K562 (cell line): ENCODE measurements around the gene ZMYM2. TPM values are rescaled to one million over a fixed set of nuclear protein-coding genes. Genes with fewer than 3 reads are reported as not detected.
A peak's percentile ranks its signal among the peaks of the same experiment; 100 is the strongest.

Source experiments
- FOXA3 ChIP-seq, 2 experiments: fragments of 450-650 bp in 1 of 2; sonication (generic) in 1 of 2; formaldehyde crosslinking; IDR thresholded peaks in 1 of 2; conservative IDR thresholded peaks in 1 of 2; 2 replicates each; pipeline versions ENCODE4 v1.4.0 to v1.8.0; 2020 to 2022; ENCODE audit warnings: mild to moderate bottlenecking in 2 of 2, missing genetic modification reagents in 1 of 2
- HDAC6 ChIP-seq: IDR thresholded peaks from 2 replicates; pipeline ENCODE4 v1.6.1; 2012; ENCODE audit warnings: low read depth, mild to moderate bottlenecking, control low read depth, inconsistent platforms, low read length, moderate library complexity
- POLR2H ChIP-seq: IDR thresholded peaks from 2 replicates; pipeline ENCODE4 v1.6.1; 2016; ENCODE audit warnings: missing genetic modification characterization, low read depth, mild to moderate bottlenecking, control low read depth, missing compliant biosample characterization, moderate library complexity
- SMARCA5 ChIP-seq: fragments of 450-650 bp; IDR thresholded peaks from 2 replicates; pipeline ENCODE4 v1.6.1; 2016
- ZNF584 ChIP-seq: fragments of 200-800 bp; sonication (Bioruptor generic); IDR thresholded peaks from 2 replicates; pipeline ENCODE4 v1.6.1; 2016; ENCODE audit warnings: low read depth, mild to moderate bottlenecking, missing genetic modification characterization, missing compliant biosample characterization
- polyA plus RNA-seq, 8 experiments: library from polyadenylated mRNA; depleted of rRNA in 4 of 8; stranded (reverse) in 5 of 8; unstranded in 3 of 8; fragments of >200 nt; fragmentation: Nextera tagmentation in 2 of 8; fragmentation: Illumina TruSeq in 1 of 8; extraction: Ambion mirVana in 2 of 8; extraction: Trizol in 1 of 8; gene quantifications; 2 replicates each; pipeline versions ENCODE4 v1.2.1 to v1.2.3, GENCODE V29; 2011 to 2014; ENCODE audit warnings: inconsistent platforms in 1 of 8, missing spikeins in 1 of 8
- total RNA-seq, 7 experiments: library from RNA; depleted of rRNA in 6 of 7; stranded (reverse); fragments of >200 nt in 6 of 7; fragmentation: Illumina TruSeq in 2 of 7; extraction: Trizol in 2 of 7; gene quantifications; 2 replicates each; pipeline versions ENCODE4 v1.2.1 to v1.2.3, GENCODE V29; 2011 to 2021; ENCODE audit warnings: low replicate concordance in 1 of 7
- TF ChIP-seq, protein P1 (sequence below): fragments of 250-450 bp; sonication (Bioruptor Pico); IDR thresholded peaks from 2 replicates; pipeline ENCODE4 v1.6.1; 2021; ENCODE audit warnings: mild to moderate bottlenecking
- TF ChIP-seq, protein P2 (sequence below): fragments of 200-600 bp; sonication (generic); IDR thresholded peaks from one replicate; pipeline ENCODE4 v1.6.1; 2012; ENCODE audit warnings: mild to moderate bottlenecking, low read depth, low read length, inconsistent platforms
- TF ChIP-seq, protein P3 (sequence below): fragments of 450-650 bp; IDR thresholded peaks from 2 replicates; pipeline ENCODE4 v1.6.1; 2016; ENCODE audit warnings: low read depth

The ZMYM2 gene
- total and polyA plus RNA-seq, 9 of the 15 experiments (the other 6 are each of a cell fraction or from before 2014, with no cell fraction given): 5.0 to 48.8 (median 26.8) TPM

DNA sequence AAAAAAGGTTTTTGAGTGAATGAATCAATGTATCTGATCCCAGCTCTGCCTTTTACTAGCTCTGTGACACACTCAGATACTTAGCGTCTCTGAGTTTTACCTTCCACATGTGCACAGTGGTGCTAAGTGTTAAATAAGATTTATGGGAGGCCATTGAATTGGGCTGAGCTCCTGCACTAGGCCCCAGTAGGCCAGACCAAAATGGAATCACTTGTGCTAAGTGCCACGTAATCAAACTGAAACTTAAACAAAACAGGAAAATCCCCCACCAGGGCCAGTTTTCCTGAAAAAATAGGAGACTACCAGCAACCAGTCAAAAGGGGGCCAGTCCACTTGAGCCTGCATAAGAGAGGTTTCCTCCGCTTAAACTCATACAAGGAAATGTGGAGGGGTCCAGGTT lies 161.4 kb downstream of the ZMYM2 start (continued):
- TF ChIP-seq, protein P1, sequence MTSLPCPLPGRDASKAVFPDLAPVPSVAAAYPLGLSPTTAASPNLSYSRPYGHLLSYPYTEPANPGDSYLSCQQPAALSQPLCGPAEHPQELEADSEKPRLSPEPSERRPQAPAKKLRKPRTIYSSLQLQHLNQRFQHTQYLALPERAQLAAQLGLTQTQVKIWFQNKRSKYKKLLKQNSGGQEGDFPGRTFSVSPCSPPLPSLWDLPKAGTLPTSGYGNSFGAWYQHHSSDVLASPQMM (CRISPR knock-in tag): no peak
- TF ChIP-seq HDAC6 (no peak), POLR2H (tag) (no peak), SMARCA5 (no peak), ZNF584 (peak; percentile 59; the same call in 1 of the 2 replicates), FOXA3 (CRISPR knock-in tag; conservative IDR thresholded peaks at IDR 0.05 in 1 of 2, IDR thresholded peaks at IDR 0.05 in 1 of 2) (no peak)
- TF ChIP-seq, protein P2, sequence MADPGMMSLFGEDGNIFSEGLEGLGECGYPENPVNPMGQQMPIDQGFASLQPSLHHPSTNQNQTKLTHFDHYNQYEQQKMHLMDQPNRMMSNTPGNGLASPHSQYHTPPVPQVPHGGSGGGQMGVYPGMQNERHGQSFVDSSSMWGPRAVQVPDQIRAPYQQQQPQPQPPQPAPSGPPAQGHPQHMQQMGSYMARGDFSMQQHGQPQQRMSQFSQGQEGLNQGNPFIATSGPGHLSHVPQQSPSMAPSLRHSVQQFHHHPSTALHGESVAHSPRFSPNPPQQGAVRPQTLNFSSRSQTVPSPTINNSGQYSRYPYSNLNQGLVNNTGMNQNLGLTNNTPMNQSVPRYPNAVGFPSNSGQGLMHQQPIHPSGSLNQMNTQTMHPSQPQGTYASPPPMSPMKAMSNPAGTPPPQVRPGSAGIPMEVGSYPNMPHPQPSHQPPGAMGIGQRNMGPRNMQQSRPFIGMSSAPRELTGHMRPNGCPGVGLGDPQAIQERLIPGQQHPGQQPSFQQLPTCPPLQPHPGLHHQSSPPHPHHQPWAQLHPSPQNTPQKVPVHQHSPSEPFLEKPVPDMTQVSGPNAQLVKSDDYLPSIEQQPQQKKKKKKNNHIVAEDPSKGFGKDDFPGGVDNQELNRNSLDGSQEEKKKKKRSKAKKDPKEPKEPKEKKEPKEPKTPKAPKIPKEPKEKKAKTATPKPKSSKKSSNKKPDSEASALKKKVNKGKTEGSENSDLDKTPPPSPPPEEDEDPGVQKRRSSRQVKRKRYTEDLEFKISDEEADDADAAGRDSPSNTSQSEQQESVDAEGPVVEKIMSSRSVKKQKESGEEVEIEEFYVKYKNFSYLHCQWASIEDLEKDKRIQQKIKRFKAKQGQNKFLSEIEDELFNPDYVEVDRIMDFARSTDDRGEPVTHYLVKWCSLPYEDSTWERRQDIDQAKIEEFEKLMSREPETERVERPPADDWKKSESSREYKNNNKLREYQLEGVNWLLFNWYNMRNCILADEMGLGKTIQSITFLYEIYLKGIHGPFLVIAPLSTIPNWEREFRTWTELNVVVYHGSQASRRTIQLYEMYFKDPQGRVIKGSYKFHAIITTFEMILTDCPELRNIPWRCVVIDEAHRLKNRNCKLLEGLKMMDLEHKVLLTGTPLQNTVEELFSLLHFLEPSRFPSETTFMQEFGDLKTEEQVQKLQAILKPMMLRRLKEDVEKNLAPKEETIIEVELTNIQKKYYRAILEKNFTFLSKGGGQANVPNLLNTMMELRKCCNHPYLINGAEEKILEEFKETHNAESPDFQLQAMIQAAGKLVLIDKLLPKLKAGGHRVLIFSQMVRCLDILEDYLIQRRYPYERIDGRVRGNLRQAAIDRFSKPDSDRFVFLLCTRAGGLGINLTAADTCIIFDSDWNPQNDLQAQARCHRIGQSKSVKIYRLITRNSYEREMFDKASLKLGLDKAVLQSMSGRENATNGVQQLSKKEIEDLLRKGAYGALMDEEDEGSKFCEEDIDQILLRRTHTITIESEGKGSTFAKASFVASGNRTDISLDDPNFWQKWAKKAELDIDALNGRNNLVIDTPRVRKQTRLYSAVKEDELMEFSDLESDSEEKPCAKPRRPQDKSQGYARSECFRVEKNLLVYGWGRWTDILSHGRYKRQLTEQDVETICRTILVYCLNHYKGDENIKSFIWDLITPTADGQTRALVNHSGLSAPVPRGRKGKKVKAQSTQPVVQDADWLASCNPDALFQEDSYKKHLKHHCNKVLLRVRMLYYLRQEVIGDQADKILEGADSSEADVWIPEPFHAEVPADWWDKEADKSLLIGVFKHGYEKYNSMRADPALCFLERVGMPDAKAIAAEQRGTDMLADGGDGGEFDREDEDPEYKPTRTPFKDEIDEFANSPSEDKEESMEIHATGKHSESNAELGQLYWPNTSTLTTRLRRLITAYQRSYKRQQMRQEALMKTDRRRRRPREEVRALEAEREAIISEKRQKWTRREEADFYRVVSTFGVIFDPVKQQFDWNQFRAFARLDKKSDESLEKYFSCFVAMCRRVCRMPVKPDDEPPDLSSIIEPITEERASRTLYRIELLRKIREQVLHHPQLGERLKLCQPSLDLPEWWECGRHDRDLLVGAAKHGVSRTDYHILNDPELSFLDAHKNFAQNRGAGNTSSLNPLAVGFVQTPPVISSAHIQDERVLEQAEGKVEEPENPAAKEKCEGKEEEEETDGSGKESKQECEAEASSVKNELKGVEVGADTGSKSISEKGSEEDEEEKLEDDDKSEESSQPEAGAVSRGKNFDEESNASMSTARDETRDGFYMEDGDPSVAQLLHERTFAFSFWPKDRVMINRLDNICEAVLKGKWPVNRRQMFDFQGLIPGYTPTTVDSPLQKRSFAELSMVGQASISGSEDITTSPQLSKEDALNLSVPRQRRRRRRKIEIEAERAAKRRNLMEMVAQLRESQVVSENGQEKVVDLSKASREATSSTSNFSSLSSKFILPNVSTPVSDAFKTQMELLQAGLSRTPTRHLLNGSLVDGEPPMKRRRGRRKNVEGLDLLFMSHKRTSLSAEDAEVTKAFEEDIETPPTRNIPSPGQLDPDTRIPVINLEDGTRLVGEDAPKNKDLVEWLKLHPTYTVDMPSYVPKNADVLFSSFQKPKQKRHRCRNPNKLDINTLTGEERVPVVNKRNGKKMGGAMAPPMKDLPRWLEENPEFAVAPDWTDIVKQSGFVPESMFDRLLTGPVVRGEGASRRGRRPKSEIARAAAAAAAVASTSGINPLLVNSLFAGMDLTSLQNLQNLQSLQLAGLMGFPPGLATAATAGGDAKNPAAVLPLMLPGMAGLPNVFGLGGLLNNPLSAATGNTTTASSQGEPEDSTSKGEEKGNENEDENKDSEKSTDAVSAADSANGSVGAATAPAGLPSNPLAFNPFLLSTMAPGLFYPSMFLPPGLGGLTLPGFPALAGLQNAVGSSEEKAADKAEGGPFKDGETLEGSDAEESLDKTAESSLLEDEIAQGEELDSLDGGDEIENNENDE: no peak
- TF ChIP-seq, protein P3, sequence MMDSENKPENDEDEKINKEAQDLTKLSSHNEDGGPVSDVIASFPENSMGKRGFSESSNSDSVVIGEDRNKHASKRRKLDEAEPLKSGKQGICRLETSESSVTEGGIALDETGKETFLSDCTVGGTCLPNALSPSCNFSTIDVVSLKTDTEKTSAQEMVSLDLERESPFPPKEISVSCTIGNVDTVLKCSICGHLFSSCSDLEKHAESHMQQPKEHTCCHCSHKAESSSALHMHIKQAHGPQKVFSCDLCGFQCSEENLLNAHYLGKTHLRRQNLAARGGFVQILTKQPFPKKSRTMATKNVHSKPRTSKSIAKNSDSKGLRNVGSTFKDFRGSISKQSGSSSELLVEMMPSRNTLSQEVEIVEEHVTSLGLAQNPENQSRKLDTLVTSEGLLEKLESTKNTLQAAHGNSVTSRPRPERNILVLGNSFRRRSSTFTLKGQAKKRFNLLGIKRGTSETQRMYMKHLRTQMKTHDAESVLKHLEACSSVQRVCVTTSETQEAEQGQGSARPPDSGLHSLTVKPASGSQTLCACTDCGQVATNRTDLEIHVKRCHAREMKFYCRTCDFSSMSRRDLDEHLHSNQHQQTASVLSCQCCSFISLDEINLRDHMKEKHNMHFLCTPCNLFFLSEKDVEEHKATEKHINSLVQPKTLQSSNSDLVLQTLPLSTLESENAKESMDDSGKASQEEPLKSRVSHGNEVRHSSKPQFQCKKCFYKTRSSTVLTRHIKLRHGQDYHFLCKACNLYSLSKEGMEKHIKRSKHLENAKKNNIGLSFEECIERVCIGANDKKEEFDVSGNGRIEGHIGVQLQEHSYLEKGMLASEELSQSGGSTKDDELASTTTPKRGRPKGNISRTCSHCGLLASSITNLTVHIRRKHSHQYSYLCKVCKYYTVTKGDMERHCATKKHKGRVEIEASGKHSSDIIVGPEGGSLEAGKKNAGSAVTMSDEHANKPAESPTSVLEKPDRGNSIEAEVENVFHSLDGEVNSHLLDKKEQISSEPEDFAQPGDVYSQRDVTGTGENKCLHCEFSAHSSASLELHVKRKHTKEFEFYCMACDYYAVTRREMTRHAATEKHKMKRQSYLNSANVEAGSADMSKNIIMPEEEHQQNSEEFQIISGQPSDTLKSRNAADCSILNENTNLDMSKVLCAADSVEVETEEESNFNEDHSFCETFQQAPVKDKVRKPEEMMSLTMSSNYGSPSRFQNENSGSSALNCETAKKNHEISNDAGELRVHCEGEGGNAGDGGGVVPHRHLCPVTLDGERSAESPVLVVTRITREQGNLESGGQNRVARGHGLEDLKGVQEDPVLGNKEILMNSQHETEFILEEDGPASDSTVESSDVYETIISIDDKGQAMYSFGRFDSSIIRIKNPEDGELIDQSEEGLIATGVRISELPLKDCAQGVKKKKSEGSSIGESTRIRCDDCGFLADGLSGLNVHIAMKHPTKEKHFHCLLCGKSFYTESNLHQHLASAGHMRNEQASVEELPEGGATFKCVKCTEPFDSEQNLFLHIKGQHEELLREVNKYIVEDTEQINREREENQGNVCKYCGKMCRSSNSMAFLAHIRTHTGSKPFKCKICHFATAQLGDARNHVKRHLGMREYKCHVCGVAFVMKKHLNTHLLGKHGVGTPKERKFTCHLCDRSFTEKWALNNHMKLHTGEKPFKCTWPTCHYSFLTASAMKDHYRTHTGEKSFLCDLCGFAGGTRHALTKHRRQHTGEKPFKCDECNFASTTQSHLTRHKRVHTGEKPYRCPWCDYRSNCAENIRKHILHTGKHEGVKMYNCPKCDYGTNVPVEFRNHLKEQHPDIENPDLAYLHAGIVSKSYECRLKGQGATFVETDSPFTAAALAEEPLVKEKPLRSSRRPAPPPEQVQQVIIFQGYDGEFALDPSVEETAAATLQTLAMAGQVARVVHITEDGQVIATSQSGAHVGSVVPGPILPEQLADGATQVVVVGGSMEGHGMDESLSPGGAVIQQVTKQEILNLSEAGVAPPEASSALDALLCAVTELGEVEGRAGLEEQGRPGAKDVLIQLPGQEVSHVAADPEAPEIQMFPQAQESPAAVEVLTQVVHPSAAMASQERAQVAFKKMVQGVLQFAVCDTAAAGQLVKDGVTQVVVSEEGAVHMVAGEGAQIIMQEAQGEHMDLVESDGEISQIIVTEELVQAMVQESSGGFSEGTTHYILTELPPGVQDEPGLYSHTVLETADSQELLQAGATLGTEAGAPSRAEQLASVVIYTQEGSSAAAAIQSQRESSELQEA: no peak
